ENCODE measurements around the gene PCDHB13. TPM values are rescaled to one million over a fixed set of nuclear protein-coding genes. Genes with fewer than 3 reads are reported as not detected.
"Not testable (repeated sequence)": the region's sequence is repeated elsewhere in the genome, so short reads cannot be mapped to it uniquely, and the experiment has no call there.

Gene PCDHB13
- total RNA-seq: 1 to 10 TPM in 1 of 2 donors, under 1 TPM in 1; 0.40 to 1.3 TPM

DNA sequence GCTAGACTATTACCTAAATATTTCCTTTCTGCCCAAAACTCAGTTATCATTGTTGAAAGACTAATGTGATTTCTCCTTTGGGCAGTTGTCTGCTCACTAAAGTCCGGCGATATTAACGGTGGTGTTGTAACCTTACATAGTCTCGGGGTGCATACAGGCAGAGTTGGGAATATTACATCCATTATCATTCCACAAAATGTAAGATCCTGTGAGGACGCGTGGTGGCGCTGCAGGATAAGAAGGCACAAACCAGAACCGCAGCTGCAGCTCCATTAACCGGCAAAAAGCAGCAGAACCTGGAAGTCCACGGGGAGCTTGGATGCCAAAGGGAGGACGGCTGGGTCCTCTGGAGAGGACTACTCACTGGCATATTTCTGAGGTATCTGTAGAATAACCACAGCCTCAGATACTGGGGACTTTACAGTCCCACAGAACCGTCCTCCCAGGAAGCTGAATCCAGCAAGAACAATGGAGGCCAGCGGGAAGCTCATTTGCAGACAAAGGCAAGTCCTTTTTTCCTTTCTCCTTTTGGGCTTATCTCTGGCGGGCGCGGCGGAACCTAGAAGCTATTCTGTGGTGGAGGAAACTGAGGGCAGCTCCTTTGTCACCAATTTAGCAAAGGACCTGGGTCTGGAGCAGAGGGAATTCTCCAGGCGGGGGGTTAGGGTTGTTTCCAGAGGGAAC is at the start of gene PCDHB13:
PCDHB13 (plus strand) TSS at position 264 of the 684 bp plus-strand sequence; CDS start at position 469, 205 bp downstream.
- H3K27me3 ChIP-seq; intact Hi-C loops (cut with DNase I); H3K4me3 ChIP-seq; H3K9ac ChIP-seq (ENCODE audit: low read depth in 2 of 2, low read length in 2 of 2); H3K36me3 ChIP-seq; H3K4me1 ChIP-seq; H3K9me3 ChIP-seq; H3K27ac ChIP-seq: not testable (repeated sequence)
- peak; percentile 32 for DNase-seq

DNA sequence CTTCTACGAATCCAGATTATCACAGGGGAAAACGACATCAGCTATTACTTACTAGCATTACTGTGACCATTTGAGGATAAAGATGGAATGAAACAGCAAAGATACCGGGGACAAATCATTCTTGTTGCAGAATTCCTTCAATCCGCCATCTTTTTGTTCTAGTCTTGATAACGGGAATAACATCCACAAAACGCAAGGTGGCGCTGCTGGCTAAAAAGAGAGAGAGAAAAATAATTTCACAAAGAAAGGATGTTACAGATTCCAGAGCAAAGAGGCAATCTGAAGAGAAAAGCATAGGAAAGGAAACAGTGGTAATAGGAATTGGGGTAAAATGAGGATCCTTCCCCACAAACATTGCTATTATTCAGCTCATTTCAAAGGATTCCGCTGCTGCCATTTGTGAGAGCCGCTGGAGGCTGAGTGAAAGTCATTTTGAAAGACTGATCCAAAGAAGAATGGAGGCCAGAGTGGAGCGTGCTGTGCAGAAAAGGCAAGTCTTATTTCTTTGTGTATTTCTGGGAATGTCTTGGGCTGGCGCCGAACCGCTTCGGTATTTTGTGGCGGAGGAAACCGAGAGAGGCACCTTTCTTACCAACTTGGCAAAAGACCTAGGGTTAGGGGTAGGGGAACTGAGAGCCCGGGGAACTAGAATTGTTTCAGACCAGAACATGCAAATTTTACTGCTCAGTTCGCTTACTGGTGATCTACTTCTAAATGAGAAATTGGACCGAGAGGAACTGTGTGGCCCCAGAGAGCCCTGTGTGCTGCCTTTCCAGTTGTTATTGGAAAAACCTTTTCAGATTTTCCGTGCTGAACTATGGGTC is 41.1 kb upstream of the PCDHB13 start, which contains the start of gene PCDHB7:
PCDHB7 (plus strand) TSS at position 264 of the 824 bp plus-strand sequence; CDS start at position 456, 192 bp downstream.
- H3K27me3 ChIP-seq: no peaks in the 10 kb centered on the region
- intact Hi-C loops (cut with DNase I): no loop called here
- no peak within 1 kb of the TSS for H3K9ac ChIP-seq (ENCODE audit: low read depth in 2 of 2, low read length in 2 of 2)
- no peaks in the 10 kb centered on the region for H3K9me3 ChIP-seq
- H3K4me1 ChIP-seq: no peaks in the 10 kb centered on the region
- no peak within 1 kb of the TSS for H3K27ac ChIP-seq
- no peak for DNase-seq
- TF ChIP-seq, protein P1, sequence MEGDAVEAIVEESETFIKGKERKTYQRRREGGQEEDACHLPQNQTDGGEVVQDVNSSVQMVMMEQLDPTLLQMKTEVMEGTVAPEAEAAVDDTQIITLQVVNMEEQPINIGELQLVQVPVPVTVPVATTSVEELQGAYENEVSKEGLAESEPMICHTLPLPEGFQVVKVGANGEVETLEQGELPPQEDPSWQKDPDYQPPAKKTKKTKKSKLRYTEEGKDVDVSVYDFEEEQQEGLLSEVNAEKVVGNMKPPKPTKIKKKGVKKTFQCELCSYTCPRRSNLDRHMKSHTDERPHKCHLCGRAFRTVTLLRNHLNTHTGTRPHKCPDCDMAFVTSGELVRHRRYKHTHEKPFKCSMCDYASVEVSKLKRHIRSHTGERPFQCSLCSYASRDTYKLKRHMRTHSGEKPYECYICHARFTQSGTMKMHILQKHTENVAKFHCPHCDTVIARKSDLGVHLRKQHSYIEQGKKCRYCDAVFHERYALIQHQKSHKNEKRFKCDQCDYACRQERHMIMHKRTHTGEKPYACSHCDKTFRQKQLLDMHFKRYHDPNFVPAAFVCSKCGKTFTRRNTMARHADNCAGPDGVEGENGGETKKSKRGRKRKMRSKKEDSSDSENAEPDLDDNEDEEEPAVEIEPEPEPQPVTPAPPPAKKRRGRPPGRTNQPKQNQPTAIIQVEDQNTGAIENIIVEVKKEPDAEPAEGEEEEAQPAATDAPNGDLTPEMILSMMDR (IDR thresholded peaks at IDR 0.05): no peak
- no peaks in the 10 kb centered on the region for H3K36me3 ChIP-seq
- H3K4me3 ChIP-seq: no peak within 1 kb of the TSS

DNA sequence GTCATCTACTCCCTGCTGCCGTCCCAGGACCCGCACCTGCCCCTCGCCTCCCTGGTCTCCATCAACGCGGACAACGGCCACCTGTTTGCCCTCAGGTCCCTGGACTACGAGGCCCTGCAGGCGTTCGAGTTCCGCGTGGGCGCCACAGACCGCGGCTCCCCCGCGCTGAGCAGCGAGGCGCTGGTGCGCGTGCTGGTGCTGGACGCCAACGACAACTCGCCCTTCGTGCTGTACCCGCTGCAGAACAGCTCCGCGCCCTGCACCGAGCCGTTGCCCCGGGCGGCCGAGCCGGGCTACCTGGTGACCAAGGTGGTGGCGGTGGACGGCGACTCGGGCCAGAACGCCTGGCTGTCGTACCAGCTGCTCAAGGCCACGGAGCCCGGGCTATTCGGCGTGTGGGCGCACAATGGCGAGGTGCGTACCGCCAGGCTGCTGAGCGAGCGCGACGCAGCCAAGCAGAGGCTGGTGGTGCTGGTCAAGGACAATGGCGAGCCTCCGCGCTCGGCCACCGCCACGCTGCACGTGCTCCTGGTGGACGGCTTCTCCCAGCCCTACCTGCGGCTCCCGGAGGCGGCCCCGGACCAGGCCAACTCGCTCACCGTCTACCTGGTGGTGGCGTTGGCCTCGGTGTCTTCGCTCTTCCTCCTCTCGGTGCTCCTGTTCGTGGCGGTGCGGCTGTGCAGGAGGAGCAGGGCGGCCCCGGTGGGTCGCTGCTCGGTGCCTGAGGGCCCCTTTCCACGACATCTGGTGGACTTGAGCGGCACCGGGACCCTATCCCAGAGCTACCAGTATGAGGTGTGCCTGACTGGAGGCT is 39.2 kb upstream of the PCDHB13 start:
- H3K4me1 ChIP-seq; DNase-seq; H3K4me3 ChIP-seq; H3K9me3 ChIP-seq; H3K9ac ChIP-seq (ENCODE audit: low read depth in 2 of 2, low read length in 2 of 2); intact Hi-C loops (cut with DNase I); H3K27me3 ChIP-seq; H3K36me3 ChIP-seq; H3K27ac ChIP-seq: not testable (repeated sequence)

DNA sequence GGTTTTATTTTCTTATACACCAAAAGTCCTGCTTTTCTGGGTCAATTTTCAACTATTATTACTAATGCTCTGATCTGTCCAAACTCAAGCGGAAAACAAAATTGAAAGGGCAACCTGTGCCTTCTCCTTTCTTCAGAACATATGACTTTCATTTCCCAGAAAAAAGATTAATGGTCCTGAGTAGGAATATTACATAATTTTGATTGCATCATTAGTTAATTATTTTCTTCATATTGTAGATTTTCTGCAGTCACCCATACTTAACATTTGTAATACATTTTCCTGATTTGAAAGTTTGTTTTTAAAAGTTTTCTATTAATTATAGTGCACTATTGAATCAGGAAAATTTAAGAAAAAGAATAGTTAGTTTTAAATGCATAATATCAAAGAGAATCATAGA is 37.8 kb upstream of the PCDHB13 start:
- intact Hi-C loops (cut with DNase I): no loop called here
- TF ChIP-seq, protein P1 (IDR thresholded peaks at IDR 0.05): no peak
- DNase-seq: no peak
- H3K36me3 ChIP-seq: no peaks in the 10 kb centered on the region
- no peak overlapping the region for H3K9ac ChIP-seq (ENCODE audit: low read depth in 2 of 2, low read length in 2 of 2)
- H3K27me3 ChIP-seq: no peaks in the 10 kb centered on the region
- no peak overlapping the region for H3K4me3 ChIP-seq
- H3K9me3 ChIP-seq: no peaks in the 10 kb centered on the region
- no peaks in the 10 kb centered on the region for H3K4me1 ChIP-seq
- no peak overlapping the region for H3K27ac ChIP-seq

GRCh38 chr5:141177577-141178191 is 36.0 kb upstream of the PCDHB13 start, which contains the start of gene PCDHB8:
Gene PCDHB8, plus strand, starts transcription at chr5:141177790. Its CDS starts 245 bp downstream, at chr5:141178035.
- H3K27ac ChIP-seq; H3K9ac ChIP-seq (ENCODE audit: low read depth in 2 of 2, low read length in 2 of 2); H3K4me1 ChIP-seq; intact Hi-C loops (cut with DNase I); H3K27me3 ChIP-seq; DNase-seq; H3K36me3 ChIP-seq; H3K4me3 ChIP-seq; H3K9me3 ChIP-seq: not testable (repeated sequence)

DNA sequence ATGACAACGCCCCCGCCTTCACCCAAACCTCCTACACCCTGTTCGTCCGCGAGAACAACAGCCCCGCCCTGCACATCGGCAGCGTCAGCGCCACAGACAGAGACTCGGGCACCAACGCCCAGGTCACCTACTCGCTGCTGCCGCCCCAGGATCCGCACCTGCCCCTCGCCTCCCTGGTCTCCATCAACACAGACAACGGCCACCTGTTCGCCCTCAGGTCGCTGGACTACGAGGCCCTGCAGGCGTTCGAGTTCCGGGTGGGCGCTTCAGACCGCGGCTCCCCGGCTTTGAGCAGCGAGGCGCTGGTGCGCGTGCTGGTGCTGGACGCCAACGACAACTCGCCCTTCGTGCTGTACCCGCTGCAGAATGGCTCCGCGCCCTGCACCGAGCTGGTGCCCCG is 34.3 kb upstream of the PCDHB13 start:
- intact Hi-C loops (cut with DNase I); H3K36me3 ChIP-seq; H3K9me3 ChIP-seq; H3K4me3 ChIP-seq; DNase-seq; H3K27me3 ChIP-seq; H3K9ac ChIP-seq (ENCODE audit: low read depth in 2 of 2, low read length in 2 of 2); H3K4me1 ChIP-seq; H3K27ac ChIP-seq: not testable (repeated sequence)

- H3K36me3 ChIP-seq; H3K9me3 ChIP-seq; DNase-seq; H3K27ac ChIP-seq; H3K4me3 ChIP-seq; H3K9ac ChIP-seq (ENCODE audit: low read depth in 2 of 2, low read length in 2 of 2); intact Hi-C loops (cut with DNase I); H3K27me3 ChIP-seq; H3K4me1 ChIP-seq: not testable (repeated sequence)
Measured at GRCh38 chr5:141179876-141180275, 33.8 kb upstream of the PCDHB13 start.

Data from colonic mucosa (tissue), 4 donors.